ENCODE data around the gene TUFM.

The TUFM gene

DNA sequence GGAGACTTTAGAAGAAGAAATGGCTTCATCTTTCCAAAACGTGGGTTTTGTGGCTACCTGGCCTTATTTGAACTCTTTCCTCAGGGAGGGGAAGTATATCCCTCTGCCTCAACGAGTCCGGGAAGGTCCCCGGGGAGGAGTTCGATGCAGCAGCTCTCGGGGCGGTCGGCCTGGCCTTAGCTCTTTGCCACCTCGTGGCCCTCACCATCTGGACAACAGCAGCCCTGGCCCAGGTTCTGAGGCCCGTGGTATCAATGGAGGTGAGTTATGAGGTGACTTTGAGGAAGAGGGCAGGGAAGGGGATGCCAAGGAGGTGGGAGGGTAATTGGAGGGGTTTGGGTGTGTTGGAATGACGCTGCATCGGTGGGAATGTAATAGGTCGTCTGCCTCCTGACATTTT lies 15.6 kb downstream of the TUFM start:
- TF ChIP-seq ZFX (IDR thresholded peaks at IDR 0.05; ENCODE audit: borderline replicate concordance) = no peak
- TF ChIP-seq, protein P1, sequence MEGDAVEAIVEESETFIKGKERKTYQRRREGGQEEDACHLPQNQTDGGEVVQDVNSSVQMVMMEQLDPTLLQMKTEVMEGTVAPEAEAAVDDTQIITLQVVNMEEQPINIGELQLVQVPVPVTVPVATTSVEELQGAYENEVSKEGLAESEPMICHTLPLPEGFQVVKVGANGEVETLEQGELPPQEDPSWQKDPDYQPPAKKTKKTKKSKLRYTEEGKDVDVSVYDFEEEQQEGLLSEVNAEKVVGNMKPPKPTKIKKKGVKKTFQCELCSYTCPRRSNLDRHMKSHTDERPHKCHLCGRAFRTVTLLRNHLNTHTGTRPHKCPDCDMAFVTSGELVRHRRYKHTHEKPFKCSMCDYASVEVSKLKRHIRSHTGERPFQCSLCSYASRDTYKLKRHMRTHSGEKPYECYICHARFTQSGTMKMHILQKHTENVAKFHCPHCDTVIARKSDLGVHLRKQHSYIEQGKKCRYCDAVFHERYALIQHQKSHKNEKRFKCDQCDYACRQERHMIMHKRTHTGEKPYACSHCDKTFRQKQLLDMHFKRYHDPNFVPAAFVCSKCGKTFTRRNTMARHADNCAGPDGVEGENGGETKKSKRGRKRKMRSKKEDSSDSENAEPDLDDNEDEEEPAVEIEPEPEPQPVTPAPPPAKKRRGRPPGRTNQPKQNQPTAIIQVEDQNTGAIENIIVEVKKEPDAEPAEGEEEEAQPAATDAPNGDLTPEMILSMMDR (IDR thresholded peaks at IDR 0.05) = no peak
- no peak overlapping the region for H3K27ac ChIP-seq

DNA sequence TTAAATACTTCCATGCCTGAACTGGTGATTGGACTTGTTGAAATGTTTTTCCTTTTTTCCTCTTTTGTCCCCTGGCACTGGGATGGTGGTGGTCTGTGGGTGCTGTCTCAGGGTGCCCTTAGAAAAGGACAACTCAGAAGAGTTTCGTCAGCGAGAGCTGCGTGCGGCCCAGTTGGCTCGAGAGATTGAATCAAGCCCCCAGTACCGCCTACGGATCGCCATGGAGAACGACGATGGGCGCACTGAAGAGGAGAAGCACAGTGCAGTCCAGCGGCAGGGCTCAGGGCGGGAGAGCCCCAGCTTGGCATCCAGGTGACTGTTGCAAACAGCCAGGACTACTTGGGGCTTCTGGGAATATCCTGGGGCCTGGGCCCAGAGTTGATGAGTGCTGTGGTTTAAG lies 16.4 kb downstream of the TUFM start:
- no peak overlapping the region for H3K27ac ChIP-seq
- TF ChIP-seq ZFX (IDR thresholded peaks at IDR 0.05; ENCODE audit: borderline replicate concordance) = no peak
- TF ChIP-seq, protein P1 (IDR thresholded peaks at IDR 0.05) = no peak

DNA sequence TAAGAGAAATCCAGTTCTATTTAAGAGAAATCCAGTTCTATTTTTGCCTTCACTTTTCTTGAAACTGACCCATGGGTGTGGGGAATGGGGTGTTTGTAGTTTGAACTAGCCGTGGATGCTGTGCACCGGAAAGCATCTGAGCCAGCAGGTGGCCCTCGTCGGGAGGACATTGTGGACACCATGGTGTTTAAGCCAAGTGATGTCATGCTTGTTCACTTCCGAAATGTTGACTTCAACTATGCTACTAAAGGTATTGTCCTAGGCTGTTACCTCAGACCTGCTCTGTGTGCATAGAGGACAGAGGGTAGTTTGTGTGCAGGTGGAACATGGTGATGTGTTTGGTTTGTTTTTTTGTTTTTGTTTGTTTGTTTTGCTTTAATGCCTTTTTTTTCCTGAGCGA lies 20.0 kb downstream of the TUFM start:
- TF ChIP-seq ZFX (IDR thresholded peaks at IDR 0.05; ENCODE audit: borderline replicate concordance) = no peak
- TF ChIP-seq, protein P1 (IDR thresholded peaks at IDR 0.05) = no peak
- H3K27ac ChIP-seq = no peak overlapping the region

DNA sequence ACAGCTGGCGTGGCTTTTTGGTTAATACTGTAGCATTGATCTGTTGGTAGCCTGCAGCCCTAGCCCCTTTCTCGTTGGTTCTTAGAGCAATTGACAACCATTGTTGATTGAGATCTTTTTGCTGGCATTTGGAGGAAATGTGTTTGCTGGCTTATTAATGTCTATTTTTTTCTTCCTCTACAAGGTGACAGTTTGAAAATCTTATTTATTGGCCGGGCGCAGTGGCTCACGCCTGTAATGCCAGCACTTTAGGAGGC lies 21.5 kb downstream of the TUFM start:
- peak overlapping the region; percentile 96 for H3K27ac ChIP-seq
- TF ChIP-seq ZFX (IDR thresholded peaks at IDR 0.05; ENCODE audit: borderline replicate concordance) = no peak
- TF ChIP-seq, protein P1 (IDR thresholded peaks at IDR 0.05) = no peak

DNA sequence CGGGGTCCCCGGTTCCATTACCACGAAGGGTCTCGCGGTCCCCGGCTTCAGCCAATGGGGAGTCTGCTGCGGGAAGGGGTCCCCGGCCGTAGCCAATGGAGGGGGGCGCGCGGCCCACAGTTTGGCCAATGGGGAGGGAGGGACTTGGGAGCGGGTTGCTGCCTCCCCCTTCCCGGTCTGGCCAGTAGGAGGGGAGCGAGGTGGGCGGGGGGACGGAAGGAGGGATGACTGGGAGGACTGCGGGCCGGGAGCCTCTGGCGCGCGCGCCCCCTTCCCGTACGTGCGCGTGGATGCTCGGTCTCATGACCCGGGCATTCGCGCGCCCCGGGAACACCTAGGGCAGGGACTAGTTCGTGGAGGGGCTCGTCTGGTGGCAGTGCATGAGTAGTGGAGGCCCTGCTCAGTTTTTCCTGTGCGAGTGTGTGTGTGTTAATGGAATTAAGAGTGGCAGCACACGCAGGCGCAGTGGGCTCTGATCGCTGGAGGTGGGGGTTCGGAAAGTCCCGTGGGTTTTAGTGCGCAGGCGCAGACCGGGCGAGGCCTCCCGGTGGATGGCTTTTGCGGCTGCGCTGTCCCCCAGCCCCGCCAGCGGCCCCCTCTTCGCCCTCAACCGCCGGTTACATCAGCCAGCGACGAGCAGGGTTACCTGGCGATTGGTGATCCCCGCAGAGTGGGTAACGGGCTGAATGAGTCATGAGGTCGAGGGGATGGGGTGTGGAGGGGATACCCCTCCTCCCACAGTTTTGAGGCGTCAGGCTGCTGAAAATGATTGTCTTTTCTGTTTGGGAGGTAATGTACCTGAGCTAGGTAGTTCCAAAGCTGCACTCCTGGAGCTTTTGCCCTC lies 22.1 kb downstream of the TUFM start:
- H3K27ac ChIP-seq = peak overlapping the region; percentile 96
- TF ChIP-seq ZFX (IDR thresholded peaks at IDR 0.05; ENCODE audit: borderline replicate concordance) = no peak
- TF ChIP-seq, protein P1 (IDR thresholded peaks at IDR 0.05) = peak; percentile 18; the same call in 1 of the 2 replicates

DNA sequence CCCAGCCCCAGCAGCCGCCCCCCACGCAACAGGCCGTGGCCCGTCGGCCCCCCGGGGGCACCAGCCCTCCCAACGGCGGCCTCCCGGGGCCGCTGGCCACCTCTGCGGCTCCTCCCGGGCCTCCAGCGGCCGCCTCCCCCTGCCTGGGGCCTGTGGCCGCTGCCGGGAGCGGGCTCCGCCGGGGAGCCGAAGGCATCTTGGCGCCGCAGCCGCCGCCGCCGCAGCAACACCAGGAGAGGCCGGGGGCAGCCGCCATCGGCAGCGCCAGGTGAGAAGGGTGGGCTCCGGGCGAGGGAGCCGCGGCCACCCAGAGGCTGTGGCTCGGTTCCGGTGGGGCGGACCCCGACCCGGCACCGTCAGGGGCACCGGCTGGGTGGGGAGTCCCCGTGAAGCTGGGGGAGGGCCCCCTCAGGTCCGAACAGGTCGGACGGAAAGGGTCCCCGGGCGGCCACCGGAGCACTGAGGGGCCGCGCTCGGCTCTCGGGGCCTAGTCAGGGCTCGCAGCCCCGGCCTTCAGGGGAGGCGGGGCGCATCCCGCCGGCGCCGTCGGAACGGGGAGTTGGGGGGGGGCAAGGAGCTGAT lies 22.8 kb downstream of the TUFM start:
- H3K27ac ChIP-seq = peak overlapping the region; percentile 96
- no peak for TF ChIP-seq ZFX (IDR thresholded peaks at IDR 0.05; ENCODE audit: borderline replicate concordance)
- TF ChIP-seq, protein P1 (IDR thresholded peaks at IDR 0.05) = no peak

All from 22Rv1 (cell line).